NCI-H510A (cell line): ENCODE results near the gene LRFN4.

Experiments used
- DNase-seq: peaks from one replicate; lab custom pipeline; 2025; lab: John Stamatoyannopoulos, UW

Gene LRFN4

GRCh38 chr11:66845143-66845875 lies 11.6 kb upstream of the LRFN4 start:
- DNase-seq: no peak

- no peak for DNase-seq
These were observed 11.0 kb upstream of the LRFN4 start for GRCh38 chr11:66845876-66846212.

GRCh38 chr11:66846671-66847091 lies 10.2 kb upstream of the LRFN4 start:
- no peak for DNase-seq

GRCh38 chr11:66847461-66848232 lies 9.2 kb upstream of the LRFN4 start:
- no peak for DNase-seq

- no peak for DNase-seq
These were observed 8.0 kb upstream of the LRFN4 start for GRCh38 chr11:66848671-66849500.

GRCh38 chr11:66849501-66850234 lies 7.2 kb upstream of the LRFN4 start:
- DNase-seq: no peak

- DNase-seq: no peak
These were observed 6.7 kb upstream of the LRFN4 start for GRCh38 chr11:66850235-66850587.

GRCh38 chr11:66850588-66851238 lies 6.2 kb upstream of the LRFN4 start:
- no peak for DNase-seq

GRCh38 chr11:66851239-66851596 lies 5.6 kb upstream of the LRFN4 start:
- no peak for DNase-seq

- DNase-seq: no peak
These were observed 5.0 kb upstream of the LRFN4 start for GRCh38 chr11:66851698-66852465.

- DNase-seq: no peak
These were observed 4.2 kb upstream of the LRFN4 start for GRCh38 chr11:66852466-66853241.

GRCh38 chr11:66853242-66854229 lies 3.3 kb upstream of the LRFN4 start:
- DNase-seq: no peak

GRCh38 chr11:66854231-66854661 lies 2.6 kb upstream of the LRFN4 start:
- no peak for DNase-seq

GRCh38 chr11:66854729-66855211 lies 2.1 kb upstream of the LRFN4 start:
- DNase-seq: no peak

- peak; percentile 97 for DNase-seq
These were observed 1.0 kb upstream of the LRFN4 start for GRCh38 chr11:66855574-66856495.

GRCh38 chr11:66857234-66857926 lies 516 bp downstream of the LRFN4 start:
- DNase-seq: no peak

- DNase-seq: no peak
These were observed 992 bp downstream of the LRFN4 start for GRCh38 chr11:66857927-66858185.
